Neural cell (in vitro differentiated cells): Measurements from ENCODE around the gene LRRC8D. TPM values are rescaled to one million over a fixed set of nuclear protein-coding genes. Genes with fewer than 3 reads are reported as not detected.

Experiments used
- H2AFZ ChIP-seq: fragments of 200-600, 300-800 bp; sonication (generic), shearing (Covaris generic); 2 replicates; pipeline ENCODE4 v1.6.0; 2014; ENCODE audit warnings: low read depth, mild to moderate bottlenecking, antibody characterized with exemption, low read length, moderate library complexity
- H3F3A ChIP-seq: fragments of 200-600 bp; shearing (Covaris generic); 2 replicates; pipeline ENCODE4 v1.6.1; 2016; ENCODE audit warnings: mild to moderate bottlenecking, moderate library complexity, mixed read lengths, antibody characterized with exemption, low read length; ENCODE audit not compliant: insufficient read depth, poor library complexity, severe bottlenecking
- H3K27ac ChIP-seq: fragments of 200-600, 300-800 bp; sonication (generic), shearing (Covaris generic); 2 replicates; pipeline ENCODE4 v1.5.1; 2014; ENCODE audit warnings: mild to moderate bottlenecking, low read length, moderate library complexity
- H3K27me3 ChIP-seq: fragments of 300-800, 200-600 bp; sonication (generic), shearing (Covaris generic); 2 replicates; pipeline ENCODE4 v1.6.0; 2014; ENCODE audit warnings: mild to moderate bottlenecking, low read depth, low read length, moderate library complexity; ENCODE audit not compliant: insufficient read depth
- H3K36me3 ChIP-seq: fragments of 300-800, 200-600 bp; sonication (generic), shearing (Covaris generic); 2 replicates; pipeline ENCODE4 v1.5.1; 2014; ENCODE audit warnings: mild to moderate bottlenecking, antibody characterized with exemption, low read length, moderate library complexity; ENCODE audit not compliant: insufficient read depth
- H3K4me2 ChIP-seq: fragments of 300-800, 200-600 bp; sonication (generic), shearing (Covaris generic); 2 replicates; pipeline ENCODE4 v1.6.0; 2014; ENCODE audit warnings: mild to moderate bottlenecking, low read length
- H3K4me3 ChIP-seq: fragments of 300-800, 200-600 bp; sonication (generic), shearing (Covaris generic); 2 replicates; pipeline ENCODE4 v1.5.1; 2014; ENCODE audit warnings: mild to moderate bottlenecking, low read length, moderate library complexity
- H3K79me2 ChIP-seq: fragments of 200-600 bp; shearing (Covaris generic); replicated peaks from 2 replicates; pipeline ENCODE4 v1.6.0; 2014; ENCODE audit warnings: mild to moderate bottlenecking, low read length, moderate library complexity; ENCODE audit not compliant: insufficient read depth
- H3K9ac ChIP-seq: fragments of 300-800, 200-600 bp; sonication (generic), shearing (Covaris generic); 2 replicates; pipeline ENCODE4 v1.6.1; 2016; ENCODE audit warnings: mild to moderate bottlenecking, low read length, mixed read lengths
- H3K9me2 ChIP-seq: fragments of 200-600 bp; shearing (Covaris generic); 2 replicates; pipeline ENCODE4 v1.6.1; 2016; ENCODE audit warnings: mild to moderate bottlenecking, low read length, mixed read lengths; ENCODE audit not compliant: insufficient read depth
- H3K9me3 ChIP-seq: fragments of 200-600, 300-800 bp; sonication (generic), shearing (Covaris generic); 2 replicates; pipeline ENCODE4 v1.6.1; 2016; ENCODE audit warnings: mild to moderate bottlenecking, mixed run types, low read length, moderate library complexity, mixed read lengths
- H4K20me1 ChIP-seq: fragments of 200-600 bp; shearing (Covaris generic); 2 replicates; pipeline ENCODE4 v1.6.1; 2016; ENCODE audit warnings: mild to moderate bottlenecking, mixed run types; ENCODE audit not compliant: insufficient read depth
- EP300 ChIP-seq: fragments of 450-650 bp; conservative IDR thresholded peaks from 2 replicates; pipeline ENCODE4 v1.6.1; 2014; ENCODE audit warnings: antibody characterized with exemption, mild to moderate bottlenecking, moderate library complexity; ENCODE audit not compliant: poor library complexity, severe bottlenecking
- EZH2 ChIP-seq: fragments of 200-600, 300-800 bp; shearing (Covaris generic), sonication (generic); IDR thresholded peaks from 2 replicates; pipeline ENCODE4 v1.6.1; 2014; ENCODE audit warnings: antibody characterized with exemption, low read length, borderline replicate concordance, mild to moderate bottlenecking; ENCODE audit not compliant: insufficient read depth, poor library complexity, severe bottlenecking
- MXI1 ChIP-seq: fragments of 450-650 bp; conservative IDR thresholded peaks from 2 replicates; pipeline ENCODE4 v1.6.1; 2014; ENCODE audit warnings: antibody characterized with exemption, mild to moderate bottlenecking; ENCODE audit not compliant: poor library complexity, severe bottlenecking
- POLR2AphosphoS5 ChIP-seq: IDR thresholded peaks from 2 replicates; pipeline ENCODE4 v1.6.1; 2012
- RAD21 ChIP-seq: fragments of 450-650 bp; conservative IDR thresholded peaks from 2 replicates; pipeline ENCODE4 v1.6.1; 2014; ENCODE audit warnings: antibody characterized with exemption, mild to moderate bottlenecking, moderate library complexity
- SMC3 ChIP-seq: fragments of 450-650 bp; conservative IDR thresholded peaks from 2 replicates; pipeline ENCODE4 v1.6.1; 2014; ENCODE audit warnings: antibody characterized with exemption, mild to moderate bottlenecking, moderate library complexity; ENCODE audit not compliant: poor library complexity
- TAF1 ChIP-seq: IDR thresholded peaks from 2 replicates; pipeline ENCODE4 v1.6.1; 2012; ENCODE audit warnings: low read depth
- polyA plus RNA-seq: library from polyadenylated mRNA; depleted of rRNA; stranded (reverse); fragments of >200 nt; gene quantifications from 2 replicates; pipeline ENCODE4 v1.2.3, GENCODE V29; 2014
- TF ChIP-seq, protein P1 (sequence below): IDR thresholded peaks from 2 replicates; pipeline ENCODE4 v1.6.1; 2012; ENCODE audit warnings: borderline replicate concordance
- TF ChIP-seq, protein P2 (sequence below): fragments of 450-650 bp; IDR thresholded peaks from 2 replicates; pipeline ENCODE4 v1.5.1; 2014; ENCODE audit warnings: antibody characterized with exemption, mild to moderate bottlenecking, moderate library complexity; ENCODE audit not compliant: poor library complexity, severe bottlenecking

LRRC8D gene
- polyA plus RNA-seq, 1 donor from 2014 or later, result 43.7 TPM

DNA sequence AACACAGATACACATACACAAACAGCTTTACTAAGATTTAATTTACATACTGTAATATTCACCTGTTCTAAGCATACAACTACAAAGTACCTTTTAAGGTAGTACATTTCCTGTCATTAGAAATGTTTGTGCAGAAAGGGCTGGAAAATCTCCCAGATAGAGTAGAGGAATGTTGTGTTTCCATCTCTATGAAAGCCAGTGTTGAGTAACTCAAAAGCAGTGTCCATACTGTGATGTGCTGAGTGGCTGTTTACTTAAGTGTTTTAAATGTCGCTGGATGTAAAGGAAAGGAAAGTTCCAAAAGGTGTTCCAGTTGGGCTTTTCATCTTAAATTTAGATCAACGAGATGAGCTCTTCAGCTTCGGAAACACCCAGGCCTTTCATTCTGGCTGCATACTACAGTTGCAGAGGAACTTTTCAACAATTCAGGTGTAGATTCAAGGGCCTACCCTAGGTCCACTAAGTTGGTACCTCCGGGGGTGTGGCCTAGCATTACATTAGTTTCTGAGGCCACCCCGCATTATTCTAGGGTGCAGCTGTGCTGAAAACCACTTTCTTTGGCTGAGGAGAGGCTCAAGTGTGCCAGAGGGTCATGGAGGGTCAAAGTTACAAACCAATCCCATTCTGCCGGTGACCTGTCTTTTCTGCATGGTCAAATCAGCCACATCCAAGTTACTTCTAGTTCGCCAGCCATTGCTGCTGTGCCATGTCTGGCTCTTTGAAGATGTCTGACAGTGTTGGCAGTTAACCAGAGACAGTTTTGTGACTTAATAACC lies 78.1 kb downstream of the LRRC8D start:
- no peak overlapping the region for H3K4me2 ChIP-seq
- TF ChIP-seq SMC3 (no peak), MXI1 (no peak), EP300 (no peak), RAD21 (no peak)
- TF ChIP-seq, protein P1, sequence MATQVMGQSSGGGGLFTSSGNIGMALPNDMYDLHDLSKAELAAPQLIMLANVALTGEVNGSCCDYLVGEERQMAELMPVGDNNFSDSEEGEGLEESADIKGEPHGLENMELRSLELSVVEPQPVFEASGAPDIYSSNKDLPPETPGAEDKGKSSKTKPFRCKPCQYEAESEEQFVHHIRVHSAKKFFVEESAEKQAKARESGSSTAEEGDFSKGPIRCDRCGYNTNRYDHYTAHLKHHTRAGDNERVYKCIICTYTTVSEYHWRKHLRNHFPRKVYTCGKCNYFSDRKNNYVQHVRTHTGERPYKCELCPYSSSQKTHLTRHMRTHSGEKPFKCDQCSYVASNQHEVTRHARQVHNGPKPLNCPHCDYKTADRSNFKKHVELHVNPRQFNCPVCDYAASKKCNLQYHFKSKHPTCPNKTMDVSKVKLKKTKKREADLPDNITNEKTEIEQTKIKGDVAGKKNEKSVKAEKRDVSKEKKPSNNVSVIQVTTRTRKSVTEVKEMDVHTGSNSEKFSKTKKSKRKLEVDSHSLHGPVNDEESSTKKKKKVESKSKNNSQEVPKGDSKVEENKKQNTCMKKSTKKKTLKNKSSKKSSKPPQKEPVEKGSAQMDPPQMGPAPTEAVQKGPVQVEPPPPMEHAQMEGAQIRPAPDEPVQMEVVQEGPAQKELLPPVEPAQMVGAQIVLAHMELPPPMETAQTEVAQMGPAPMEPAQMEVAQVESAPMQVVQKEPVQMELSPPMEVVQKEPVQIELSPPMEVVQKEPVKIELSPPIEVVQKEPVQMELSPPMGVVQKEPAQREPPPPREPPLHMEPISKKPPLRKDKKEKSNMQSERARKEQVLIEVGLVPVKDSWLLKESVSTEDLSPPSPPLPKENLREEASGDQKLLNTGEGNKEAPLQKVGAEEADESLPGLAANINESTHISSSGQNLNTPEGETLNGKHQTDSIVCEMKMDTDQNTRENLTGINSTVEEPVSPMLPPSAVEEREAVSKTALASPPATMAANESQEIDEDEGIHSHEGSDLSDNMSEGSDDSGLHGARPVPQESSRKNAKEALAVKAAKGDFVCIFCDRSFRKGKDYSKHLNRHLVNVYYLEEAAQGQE, result no peak

DNA sequence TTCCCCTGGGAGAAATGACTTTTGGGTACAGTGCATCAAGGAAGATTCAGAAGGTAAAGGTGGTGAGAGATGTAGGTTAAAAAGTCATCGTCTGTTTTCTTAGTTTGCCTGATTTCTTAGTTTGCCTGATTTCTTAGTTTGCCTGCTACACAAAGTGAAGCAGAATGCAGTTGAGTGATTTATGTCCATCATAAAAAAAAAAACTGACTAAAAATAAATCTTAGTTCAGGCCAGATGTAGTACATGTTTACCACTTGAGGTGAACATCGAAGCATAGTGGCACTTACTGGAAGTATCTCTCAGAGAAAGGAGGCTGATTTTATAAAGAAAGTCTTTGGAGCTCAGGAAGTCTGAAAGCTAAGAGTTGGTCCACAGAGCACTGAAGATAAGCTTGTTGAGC lies 79.5 kb downstream of the LRRC8D start:
- no peak overlapping the region for H3K27ac ChIP-seq
- H3K4me3 ChIP-seq, result no peak overlapping the region
- no peaks in the 10 kb centered on the region for H3K9me2 ChIP-seq
- no peaks in the 10 kb centered on the region for H3K9me3 ChIP-seq
- H4K20me1 ChIP-seq, result peaks cover 7% of the 10 kb centered on the region
- no peak overlapping the region for H3K4me2 ChIP-seq
- H2AFZ ChIP-seq, result no peak overlapping the region
- no peaks in the 10 kb centered on the region for H3F3A ChIP-seq
- TF ChIP-seq EP300 (no peak), EZH2 (no peak), SMC3 (no peak), POLR2AphosphoS5 (no peak), TAF1 (no peak), MXI1 (no peak), RAD21 (no peak)
- TF ChIP-seq, protein P2, sequence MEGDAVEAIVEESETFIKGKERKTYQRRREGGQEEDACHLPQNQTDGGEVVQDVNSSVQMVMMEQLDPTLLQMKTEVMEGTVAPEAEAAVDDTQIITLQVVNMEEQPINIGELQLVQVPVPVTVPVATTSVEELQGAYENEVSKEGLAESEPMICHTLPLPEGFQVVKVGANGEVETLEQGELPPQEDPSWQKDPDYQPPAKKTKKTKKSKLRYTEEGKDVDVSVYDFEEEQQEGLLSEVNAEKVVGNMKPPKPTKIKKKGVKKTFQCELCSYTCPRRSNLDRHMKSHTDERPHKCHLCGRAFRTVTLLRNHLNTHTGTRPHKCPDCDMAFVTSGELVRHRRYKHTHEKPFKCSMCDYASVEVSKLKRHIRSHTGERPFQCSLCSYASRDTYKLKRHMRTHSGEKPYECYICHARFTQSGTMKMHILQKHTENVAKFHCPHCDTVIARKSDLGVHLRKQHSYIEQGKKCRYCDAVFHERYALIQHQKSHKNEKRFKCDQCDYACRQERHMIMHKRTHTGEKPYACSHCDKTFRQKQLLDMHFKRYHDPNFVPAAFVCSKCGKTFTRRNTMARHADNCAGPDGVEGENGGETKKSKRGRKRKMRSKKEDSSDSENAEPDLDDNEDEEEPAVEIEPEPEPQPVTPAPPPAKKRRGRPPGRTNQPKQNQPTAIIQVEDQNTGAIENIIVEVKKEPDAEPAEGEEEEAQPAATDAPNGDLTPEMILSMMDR, result no peak
- TF ChIP-seq, protein P1, result no peak
- no peaks in the 10 kb centered on the region for H3K36me3 ChIP-seq
- H3K27me3 ChIP-seq, result no peaks in the 10 kb centered on the region
- H3K79me2 ChIP-seq, result peaks cover 4% of the 10 kb centered on the region
- no peak overlapping the region for H3K9ac ChIP-seq

More for the DNA sequence above, 78.1 kb downstream of the LRRC8D start:
- Histone ChIP-seq H3K36me3 (no peaks in the 10 kb centered on the region), H3K9ac (no peak overlapping the region), H3K27me3 (no peaks in the 10 kb centered on the region), H3K4me3 (no peak overlapping the region), H4K20me1 (no peaks in the 10 kb centered on the region), H2AFZ (no peak overlapping the region), H3F3A (no peaks in the 10 kb centered on the region), H3K27ac (no peak overlapping the region), H3K79me2 (peaks cover 3% of the 10 kb centered on the region), H3K9me3 (no peaks in the 10 kb centered on the region), H3K9me2 (no peaks in the 10 kb centered on the region)
